GM12878 (cell line): ENCODE data around the gene SYTL1. TPM values are rescaled to one million over a fixed set of nuclear protein-coding genes. Genes with fewer than 3 reads are reported as not detected.

Source experiments
- ATAC-seq: fragments of 200-7000 bp; cut with Tn5 transposase; 3 replicates; pipeline ENCODE4 v1.9.1; 2020; ENCODE audit warnings: mild to moderate bottlenecking, moderate library complexity
- BruUV-seq: library from RNA; stranded (reverse); fragments of 400-500 nt; replicated peaks from 2 replicates; lab custom pipeline; 2021; lab: Mats Ljungman, UMichigan
- CTCF ChIA-PET: fragments of 300-600 bp; sonication (Branson Sonifier 250); formaldehyde crosslinking; extraction: SDS; loops from one replicate; lab custom pipeline; 2021; ENCODE audit warnings: inconsistent platforms; lab: Yijun Ruan, JAX
- POLR2A ChIA-PET: fragments of 350-600 bp; formaldehyde crosslinking; extraction: SDS; loops from one replicate; lab custom pipeline; 2021; ENCODE audit warnings: inconsistent platforms; lab: Charles Lee
- RAD21 ChIA-PET: fragments of 300-600 bp; sonication (Branson Sonifier 250); formaldehyde crosslinking; loops from one replicate; lab custom pipeline; 2023; ENCODE audit warnings: antibody characterized with exemption; ENCODE audit not compliant: unreplicated experiment; lab: Charles Lee
- SMC1A ChIA-PET: fragments of 300-600 bp; sonication (Branson Sonifier 250); formaldehyde crosslinking; loops from one replicate; lab custom pipeline; 2023; ENCODE audit not compliant: unreplicated experiment, uncharacterized antibody; lab: Charles Lee
- DNase-seq: peaks from one replicate; pipeline ENCODE4 v3.0.0-alpha.2; 2011; ENCODE audit warnings: low read depth, low spot score
- FAIRE-seq: peaks from 3 replicates; lab custom pipeline; 2011; peaks lifted over from hg19 to GRCh38; lab: Jason Lieb, UNC
- H2AFZ ChIP-seq: 2 replicates; pipeline ENCODE4 v1.6.0; 2011; ENCODE audit warnings: low read depth, low read length, control low read depth; ENCODE audit not compliant: control insufficient read depth
- H3K27ac ChIP-seq: 2 replicates; pipeline ENCODE4 v1.5.1; 2011; ENCODE audit warnings: control low read depth; ENCODE audit not compliant: control insufficient read depth, insufficient read depth
- H3K27me3 ChIP-seq, 2 experiments: replicated peaks in 1 of 2; 2 replicates each; pipeline versions ENCODE4 v1.6.0 to v1.6.1; 2011; ENCODE audit warnings: low read length in 1 of 2; ENCODE audit not compliant: control insufficient read depth in 2 of 2, insufficient read depth in 2 of 2
- H3K36me3 ChIP-seq, 2 experiments: 2 replicates each; pipeline ENCODE4 v1.5.1; 2011; ENCODE audit warnings: low read length in 1 of 2; ENCODE audit not compliant: control insufficient read depth in 2 of 2, insufficient read depth in 2 of 2
- H3K4me1 ChIP-seq: 2 replicates; pipeline ENCODE4 v1.6.1; 2011; ENCODE audit warnings: mild to moderate bottlenecking, low read length, moderate library complexity, mixed read lengths; ENCODE audit not compliant: control insufficient read depth, insufficient read depth
- H3K4me2 ChIP-seq: 2 replicates; pipeline ENCODE4 v1.6.0; 2011; ENCODE audit warnings: control low read depth; ENCODE audit not compliant: control insufficient read depth, insufficient read depth
- H3K4me3 ChIP-seq: fragments of 200-600 bp; sonication (generic); 2 replicates; pipeline ENCODE4 v1.5.1; 2016
- H3K79me2 ChIP-seq: 2 replicates; pipeline ENCODE4 v1.6.0; 2011; ENCODE audit warnings: low read length; ENCODE audit not compliant: control insufficient read depth, insufficient read depth
- H3K9ac ChIP-seq: 2 replicates; pipeline ENCODE4 v1.8.0; 2011; ENCODE audit warnings: low read length, control low read depth, mixed read lengths; ENCODE audit not compliant: control insufficient read depth, insufficient read depth
- H3K9me3 ChIP-seq: replicated peaks from 3 replicates; pipeline ENCODE4 v1.5.1; 2011; ENCODE audit warnings: mild to moderate bottlenecking, low read length; ENCODE audit not compliant: control insufficient read depth, insufficient read depth
- H4K20me1 ChIP-seq: 2 replicates; pipeline ENCODE4 v1.6.0; 2011; ENCODE audit not compliant: control insufficient read depth, insufficient read depth
- CHD1 ChIP-seq: IDR thresholded peaks from 2 replicates; pipeline ENCODE4 v1.6.1; 2012; ENCODE audit warnings: low read depth, low read length, improper control_type of control experiment
- MYC ChIP-seq: IDR thresholded peaks from 2 replicates; pipeline ENCODE4 v1.6.1; 2011; ENCODE audit warnings: mild to moderate bottlenecking, low read length, moderate library complexity, inconsistent platforms; ENCODE audit not compliant: insufficient read depth, insufficient replicate concordance, insufficient read length, severe bottlenecking
- NR2C2 ChIP-seq: IDR thresholded peaks from 2 replicates; pipeline ENCODE4 v1.6.1; 2011; ENCODE audit warnings: borderline replicate concordance, low read depth; ENCODE audit not compliant: control insufficient read depth, insufficient read length
- PML ChIP-seq: IDR thresholded peaks from 2 replicates; pipeline ENCODE4 v1.6.1; 2012; ENCODE audit warnings: low read length, inconsistent platforms
- POU2F2 ChIP-seq: IDR thresholded peaks from 3 replicates; pipeline ENCODE4 v1.6.1; 2011; ENCODE audit warnings: low read depth, mild to moderate bottlenecking, low read length, borderline replicate concordance
- RAD51 ChIP-seq: fragments of 450-650 bp; IDR thresholded peaks from 2 replicates; pipeline ENCODE4 v1.6.1; 2016; ENCODE audit warnings: moderate library complexity, mild to moderate bottlenecking, inconsistent platforms
- SP1 ChIP-seq: IDR thresholded peaks from one replicate; pipeline ENCODE4 v1.6.1; 2011; ENCODE audit warnings: low read depth, low read length
- SPI1 ChIP-seq: IDR thresholded peaks from 2 replicates; pipeline ENCODE4 v1.6.1; 2011; ENCODE audit warnings: low read depth, mild to moderate bottlenecking, low read length, moderate library complexity, borderline replicate concordance; ENCODE audit not compliant: insufficient read depth
- ZBTB40 ChIP-seq: fragments of 450-650 bp; IDR thresholded peaks from 2 replicates; pipeline ENCODE4 v1.6.1; 2016; ENCODE audit warnings: mild to moderate bottlenecking, moderate library complexity, borderline replicate concordance
- ZNF207 ChIP-seq: fragments of 450-650 bp; IDR thresholded peaks from 2 replicates; pipeline ENCODE4 v1.6.1; 2014; ENCODE audit warnings: antibody characterized with exemption, mild to moderate bottlenecking, borderline replicate concordance
- WGBS: methylation state at CpG from one replicate; pipeline ENCODE4 v1.1.6; 2016; ENCODE audit warnings: low lambda C conversion rate; ENCODE audit not compliant: insufficient replicate concordance, insufficient coverage; ENCODE audit errors: missing lambda C conversion rate; 5-methylcytosine and 5-hydroxymethylcytosine counted together
- in situ Hi-C: fragments of 300-500 bp; cut with MboI; formaldehyde crosslinking; loops from 9 replicates; pipeline ENCODE4 v1.14.3; 2018; ENCODE audit warnings: mixed read lengths
- intact Hi-C: fragments of 100-400 bp; cut with micrococcal nuclease; formaldehyde crosslinking; loops from one replicate; pipeline ENCODE4 v1.14.2; 2022; ENCODE audit not compliant: unreplicated experiment
- polyA plus RNA-seq, 11 experiments: library from polyadenylated mRNA; depleted of rRNA in 4 of 11; unstranded in 6 of 11; stranded (reverse) in 5 of 11; fragments of >200 nt; fragmentation: Nextera tagmentation in 4 of 11; fragmentation: Illumina TruSeq in 1 of 11; extraction: Ambion mirVana in 4 of 11; extraction: Trizol in 1 of 11; gene quantifications; 1 replicate in 1 of 11; 2 replicates in 10 of 11; pipeline versions ENCODE4 v1.2.1 to v1.2.3, GENCODE V29; 2011 to 2016; ENCODE audit warnings: inconsistent platforms in 2 of 11, missing spikeins in 2 of 11, low read depth in 1 of 11
- total RNA-seq, 4 experiments: library from RNA; depleted of rRNA in 3 of 4; stranded (reverse); fragments of >200 nt in 3 of 4; fragmentation: Illumina TruSeq in 1 of 4; extraction: Trizol in 1 of 4; gene quantifications; 2 replicates each; pipeline versions ENCODE4 v1.2.1 to v1.2.3, GENCODE V29; 2013 to 2021

Gene SYTL1
- total and polyA plus RNA-seq, 10 of the 15 experiments (the other 5 are each of a cell fraction or from before 2014, with no cell fraction given) = 0.72 to 45.6 (median 14.8) TPM

- H3K79me2 ChIP-seq = no peaks in the 10 kb centered on the region
- H4K20me1 ChIP-seq = no peaks in the 10 kb centered on the region
- H3K4me1 ChIP-seq = peaks cover 2% of the 10 kb centered on the region
- WGBS = 86% methylated on average over 17 of the region's 17 CpGs
- H3K27me3 ChIP-seq = no peaks in the 10 kb centered on the region
- H3K4me2 ChIP-seq = no peak overlapping the region
- DNase-seq (no peak), FAIRE-seq (no peak), ATAC-seq (no peak)
- H3K27ac ChIP-seq = no peak overlapping the region
- in situ Hi-C loops (no loop called here), intact Hi-C loops (no loop called here)
- H2AFZ ChIP-seq = no peak overlapping the region
- BruUV-seq = no TSS peak
- SMC1A ChIA-PET = no interaction called here
- no peak overlapping the region for H3K4me3 ChIP-seq
- H3K36me3 ChIP-seq = peaks cover 13 to 25% of the 10 kb centered on the region in 2 experiments
- POLR2A ChIA-PET = interaction anchor here (0.5 kb wide), 1 partner anchor 166 kb away, joined by 7 read pairs; no protein-coding TSS in a partner anchor
- RAD21 ChIA-PET = no interaction called here
- H3K9ac ChIP-seq = no peak overlapping the region
- CTCF ChIA-PET = interaction anchor here (1.1 to 1.6 kb wide), 3 partner anchors 9 to 40 kb away, joined by 4 read pairs; no protein-coding TSS in a partner anchor
- no peaks in the 10 kb centered on the region for H3K9me3 ChIP-seq
- TF ChIP-seq PML (no peak), POU2F2 (no peak), ZBTB40 (no peak), MYC (no peak), ZNF207 (no peak), CHD1 (no peak), SP1 (no peak), SPI1 (no peak), RAD51 (no peak), NR2C2 (no peak)
Measured at GRCh38 chr1:27335506-27336422, 6.1 kb upstream of the SYTL1 start.
